ENCODE data around the gene ENTPD2. TPM values are rescaled to one million over a fixed set of nuclear protein-coding genes. Genes with fewer than 3 reads are reported as not detected.

The ENTPD2 gene
- total RNA-seq, 4 donors from 2014 or later = 0.22 to 0.49 TPM; not detected in 2

GRCh38 chr9:137087409-137087925, 33.6 kb upstream of the ENTPD2 start:
- TF ChIP-seq, protein P1, sequence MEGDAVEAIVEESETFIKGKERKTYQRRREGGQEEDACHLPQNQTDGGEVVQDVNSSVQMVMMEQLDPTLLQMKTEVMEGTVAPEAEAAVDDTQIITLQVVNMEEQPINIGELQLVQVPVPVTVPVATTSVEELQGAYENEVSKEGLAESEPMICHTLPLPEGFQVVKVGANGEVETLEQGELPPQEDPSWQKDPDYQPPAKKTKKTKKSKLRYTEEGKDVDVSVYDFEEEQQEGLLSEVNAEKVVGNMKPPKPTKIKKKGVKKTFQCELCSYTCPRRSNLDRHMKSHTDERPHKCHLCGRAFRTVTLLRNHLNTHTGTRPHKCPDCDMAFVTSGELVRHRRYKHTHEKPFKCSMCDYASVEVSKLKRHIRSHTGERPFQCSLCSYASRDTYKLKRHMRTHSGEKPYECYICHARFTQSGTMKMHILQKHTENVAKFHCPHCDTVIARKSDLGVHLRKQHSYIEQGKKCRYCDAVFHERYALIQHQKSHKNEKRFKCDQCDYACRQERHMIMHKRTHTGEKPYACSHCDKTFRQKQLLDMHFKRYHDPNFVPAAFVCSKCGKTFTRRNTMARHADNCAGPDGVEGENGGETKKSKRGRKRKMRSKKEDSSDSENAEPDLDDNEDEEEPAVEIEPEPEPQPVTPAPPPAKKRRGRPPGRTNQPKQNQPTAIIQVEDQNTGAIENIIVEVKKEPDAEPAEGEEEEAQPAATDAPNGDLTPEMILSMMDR (IDR thresholded peaks at IDR 0.05) = no peak
- no peak for TF ChIP-seq POLR2A (IDR thresholded peaks at IDR 0.05)
- H3K4me3 ChIP-seq (replicated peaks in 1 of 3) = peak overlapping the region; percentile 60 to 84 (median 77)
- no peak for DNase-seq
- 9 to 10% methylated on average over 19 to 22 of the region's 22 CpGs for WGBS, 2 donors
- peaks cover 0 to 4% of the 10 kb centered on the region in 2 donors for H3K36me3 ChIP-seq
- H3K27ac ChIP-seq = peak overlapping the region in 2 of 3 donors; percentile 53 to 93
- H3K9me3 ChIP-seq = no peaks in the 10 kb centered on the region
- no peaks in the 10 kb centered on the region for H3K27me3 ChIP-seq
- H3K4me1 ChIP-seq = peaks cover 15 to 23% of the 10 kb centered on the region in 2 donors
- intact Hi-C loops (cut with DNase I) = no loop called here

DNA sequence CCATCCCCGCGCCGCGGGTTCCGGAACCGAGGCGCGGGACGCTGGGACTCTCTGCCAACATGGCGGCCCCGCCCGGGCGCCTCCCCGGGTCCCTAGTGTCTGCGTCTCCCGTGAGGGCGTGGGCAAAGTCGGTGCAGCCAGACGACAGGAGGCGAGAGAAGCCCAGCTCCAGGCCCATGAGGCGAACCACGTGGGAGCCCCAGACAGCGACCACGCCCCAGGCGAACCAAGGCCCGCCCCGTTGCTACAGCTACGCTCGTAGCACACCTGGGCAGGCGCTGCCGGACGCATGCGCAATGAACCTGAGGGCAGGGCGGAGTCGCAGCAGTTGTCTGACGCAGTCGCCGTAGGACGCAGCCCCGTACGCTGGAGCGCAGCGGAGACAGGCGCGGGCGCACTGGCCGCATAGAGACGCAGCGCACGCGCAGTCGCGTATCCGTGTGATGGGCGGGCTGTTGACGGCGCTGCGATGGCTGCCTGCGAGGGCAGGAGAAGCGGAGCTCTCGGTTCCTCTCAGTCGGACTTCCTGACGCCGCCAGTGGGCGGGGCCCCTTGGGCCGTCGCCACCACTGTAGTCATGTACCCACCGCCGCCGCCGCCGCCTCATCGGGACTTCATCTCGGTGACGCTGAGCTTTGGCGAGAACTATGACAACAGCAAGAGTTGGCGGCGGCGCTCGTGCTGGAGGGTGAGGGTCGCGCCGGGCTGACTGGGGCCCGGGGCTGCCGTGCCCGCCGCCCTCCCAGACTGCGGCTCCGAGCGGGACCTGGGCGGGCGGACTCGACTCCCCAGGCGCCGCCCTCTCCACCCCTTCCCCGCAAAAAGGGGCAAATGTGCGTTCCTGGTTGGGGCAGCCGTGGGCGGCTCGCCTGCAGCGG, 32.9 kb upstream of the ENTPD2 start, which contains the start of gene MAN1B1:
Gene MAN1B1, plus strand, starts transcription at position 455 of the 878 bp plus-strand sequence. Its CDS starts 15 bp downstream, at position 470.
- peak; percentile 100 for DNase-seq
- H3K4me1 ChIP-seq = peaks cover 15 to 23% of the 10 kb centered on the region in 2 donors
- peak within 1 kb of the TSS; percentile 60 to 84 (median 77) for H3K4me3 ChIP-seq (replicated peaks in 1 of 3)
- TF ChIP-seq POLR2A (IDR thresholded peaks at IDR 0.05) = peak; percentile 60 to 87
- TF ChIP-seq, protein P1 (IDR thresholded peaks at IDR 0.05) = no peak
- no peaks in the 10 kb centered on the region for H3K9me3 ChIP-seq
- intact Hi-C loops (cut with DNase I) = no loop called here
- H3K27me3 ChIP-seq = no peaks in the 10 kb centered on the region
- peak within 1 kb of the TSS; percentile 71 to 93 (median 78) for H3K27ac ChIP-seq
- peaks cover 0 to 4% of the 10 kb centered on the region in 2 donors for H3K36me3 ChIP-seq
- 1% methylated on average over 29 of the region's 101 CpGs; no CpG with 5 or more reads in 1 of the 2 donors for WGBS, 2 donors

DNA sequence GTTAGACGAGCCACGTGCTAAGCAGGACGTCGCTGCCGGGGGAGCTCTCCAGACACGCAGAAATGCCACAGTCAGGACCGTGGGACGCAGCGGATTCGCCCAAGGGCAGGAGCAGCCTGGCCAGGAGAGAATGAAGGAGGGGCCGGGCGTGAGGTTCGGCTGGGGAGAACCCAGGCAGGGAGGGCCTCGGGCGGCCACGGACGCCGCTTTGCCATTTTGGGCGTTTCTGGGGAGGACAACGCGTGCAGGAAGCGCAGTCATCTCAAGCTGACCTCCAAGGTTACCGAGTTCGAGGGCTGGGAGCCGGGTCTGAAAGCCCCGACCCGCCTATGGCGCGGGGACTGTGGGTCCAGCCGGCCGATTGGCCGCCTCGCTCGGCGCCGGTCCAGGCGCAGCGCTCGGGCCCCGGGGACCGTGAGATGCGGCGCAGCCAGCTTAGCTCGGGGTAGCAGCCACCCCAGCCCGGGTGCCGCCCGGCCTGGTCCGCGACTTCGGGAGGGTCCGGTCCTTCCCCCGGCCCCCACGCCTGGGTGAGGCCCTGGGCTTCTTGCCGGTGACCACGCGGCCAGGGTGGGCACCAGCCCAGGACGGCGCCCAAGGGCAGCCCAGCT, 32.2 kb upstream of the ENTPD2 start:
- Histone ChIP-seq H3K27ac (peak overlapping the region; percentile 71 to 93 (median 78)), H3K36me3 (peaks cover under 1 to 5% of the 10 kb centered on the region in 2 donors), H3K9me3 (no peaks in the 10 kb centered on the region), H3K4me1 (peaks cover 15 to 23% of the 10 kb centered on the region in 2 donors), H3K27me3 (no peaks in the 10 kb centered on the region), H3K4me3 (replicated peaks in 1 of 3) (peak overlapping the region; percentile 21 to 77 (median 32))
- 1 to 7% methylated on average over 18 to 19 of the region's 58 CpGs for WGBS, 2 donors
- TF ChIP-seq, protein P1 (IDR thresholded peaks at IDR 0.05) = no peak
- TF ChIP-seq POLR2A (IDR thresholded peaks at IDR 0.05) = no peak
- peak; percentile 59 to 69 for DNase-seq
- intact Hi-C loops (cut with DNase I) = no loop called here

GRCh38 chr9:137084526-137084925, 30.7 kb upstream of the ENTPD2 start:
- no peaks in the 10 kb centered on the region for H3K27me3 ChIP-seq
- H3K4me1 ChIP-seq = peaks cover 15 to 23% of the 10 kb centered on the region in 2 donors
- H3K36me3 ChIP-seq = peaks cover 14 to 15% of the 10 kb centered on the region in 2 donors
- no peak overlapping the region for H3K4me3 ChIP-seq (replicated peaks in 1 of 3)
- intact Hi-C loops (cut with DNase I) = no loop called here
- no peak for DNase-seq
- H3K27ac ChIP-seq = no peak overlapping the region
- 56 to 84% methylated on average over 3 to 9 of the region's 9 CpGs for WGBS, 2 donors
- no peaks in the 10 kb centered on the region for H3K9me3 ChIP-seq
- TF ChIP-seq, protein P1 (IDR thresholded peaks at IDR 0.05) = no peak
- no peak for TF ChIP-seq POLR2A (IDR thresholded peaks at IDR 0.05)
